T-helper 2 cell treated with Interferon-gamma antibody and Interleukin-4, amounts not matched to agents 5 μg/mL and 100 μg/mL, for 36 hours (primary cell): Measurements from ENCODE around the gene ST6GAL1.
"Not testable (repeated sequence)": the region's sequence is repeated elsewhere in the genome, so short reads cannot be mapped to it uniquely, and the experiment has no call there.

Experiments used
- DNase-seq: peaks from one replicate; pipeline ENCODE4 v3.0.0; 2021; ENCODE audit warnings: low spot score
- H3K27ac Mint-ChIP-seq: one replicate; pipeline ENCODE4 v1.8.0; 2021; ENCODE audit warnings: mild to moderate bottlenecking, mixed read lengths
- H3K27me3 Mint-ChIP-seq: one replicate; pipeline ENCODE4 v1.8.0; 2021; ENCODE audit warnings: low read depth, mixed read lengths
- H3K36me3 Mint-ChIP-seq: one replicate; pipeline ENCODE4 v1.8.0; 2021; ENCODE audit warnings: low read depth, mixed read lengths
- H3K4me1 Mint-ChIP-seq: one replicate; pipeline ENCODE4 v1.8.0; 2021; ENCODE audit warnings: low read depth, mixed read lengths
- H3K4me3 Mint-ChIP-seq: one replicate; pipeline ENCODE4 v1.8.0; 2022; ENCODE audit warnings: mild to moderate bottlenecking, moderate library complexity, mixed read lengths
- H3K9me3 Mint-ChIP-seq: one replicate; pipeline ENCODE4 v1.8.0; 2021; ENCODE audit warnings: mixed read lengths

Gene ST6GAL1

GRCh38 chr3:186992096-186992495, 61.8 kb downstream of the ST6GAL1 start:
- H3K4me3 Mint-ChIP-seq, H3K4me1 Mint-ChIP-seq, DNase-seq, H3K9me3 Mint-ChIP-seq, H3K27me3 Mint-ChIP-seq: not testable (repeated sequence)
- Mint-ChIP-seq H3K36me3 (peaks cover 42% of the 10 kb centered on the region), H3K27ac (peak overlapping the region; percentile 2)

- Mint-ChIP-seq H3K27ac (no peak overlapping the region), H3K27me3 (no peaks in the 10 kb centered on the region), H3K4me3 (no peak overlapping the region), H3K36me3 (peaks cover 41% of the 10 kb centered on the region), H3K4me1 (peaks cover 12% of the 10 kb centered on the region), H3K9me3 (no peaks in the 10 kb centered on the region)
- DNase-seq = no peak
These were observed 63.0 kb downstream of the ST6GAL1 start for GRCh38 chr3:186993210-186993782.

- Mint-ChIP-seq H3K36me3 (peaks cover 37% of the 10 kb centered on the region), H3K27me3 (no peaks in the 10 kb centered on the region), H3K4me3 (no peak overlapping the region)
These were observed 64.0 kb downstream of the ST6GAL1 start for GRCh38 chr3:186994000-186994955.

GRCh38 chr3:186996356-186996755, 66.0 kb downstream of the ST6GAL1 start:
- Mint-ChIP-seq H3K36me3 (peaks cover 33% of the 10 kb centered on the region), H3K27ac (peak overlapping the region; percentile 22), H3K9me3 (no peaks in the 10 kb centered on the region), H3K4me3 (no peak overlapping the region), H3K4me1 (peaks cover 27% of the 10 kb centered on the region), H3K27me3 (no peaks in the 10 kb centered on the region)
- no peak for DNase-seq

More at GRCh38 chr3:186994000-186994955, 64.0 kb downstream of the ST6GAL1 start:
- DNase-seq = no peak
- Mint-ChIP-seq H3K27ac (peak overlapping the region; percentile 44), H3K9me3 (no peaks in the 10 kb centered on the region), H3K4me1 (peaks cover 14% of the 10 kb centered on the region)

GRCh38 chr3:186997061-186997460, 66.7 kb downstream of the ST6GAL1 start:
- Mint-ChIP-seq H3K27ac (no peak overlapping the region), H3K9me3 (no peaks in the 10 kb centered on the region), H3K36me3 (peaks cover 29% of the 10 kb centered on the region), H3K4me1 (peaks cover 29% of the 10 kb centered on the region), H3K27me3 (no peaks in the 10 kb centered on the region), H3K4me3 (no peak overlapping the region)
- no peak for DNase-seq

- Mint-ChIP-seq H3K27ac (no peak overlapping the region), H3K27me3 (no peaks in the 10 kb centered on the region), H3K4me3 (no peak overlapping the region), H3K36me3 (peaks cover 34% of the 10 kb centered on the region), H3K4me1 (peaks cover 33% of the 10 kb centered on the region), H3K9me3 (no peaks in the 10 kb centered on the region)
- DNase-seq = no peak
These were observed 67.2 kb downstream of the ST6GAL1 start for GRCh38 chr3:186997473-186997939.

GRCh38 chr3:186998937-186999368, 68.6 kb downstream of the ST6GAL1 start:
- DNase-seq = no peak
- Mint-ChIP-seq H3K27me3 (no peaks in the 10 kb centered on the region), H3K4me1 (peaks cover 44% of the 10 kb centered on the region), H3K36me3 (peaks cover 40% of the 10 kb centered on the region), H3K27ac (no peak overlapping the region), H3K4me3 (no peak overlapping the region), H3K9me3 (peaks cover 6% of the 10 kb centered on the region)

- Mint-ChIP-seq H3K36me3 (peaks cover 53% of the 10 kb centered on the region), H3K4me1 (peaks cover 57% of the 10 kb centered on the region), H3K27ac (peak overlapping the region; percentile 87), H3K9me3 (peaks cover 19% of the 10 kb centered on the region), H3K27me3 (no peaks in the 10 kb centered on the region), H3K4me3 (peak overlapping the region; percentile 7)
- DNase-seq = peak; percentile 48
These were observed 70.4 kb downstream of the ST6GAL1 start for GRCh38 chr3:187000711-187001151.

GRCh38 chr3:187002915-187003314, 72.6 kb downstream of the ST6GAL1 start:
- Mint-ChIP-seq H3K4me1 (peaks cover 65% of the 10 kb centered on the region), H3K9me3 (peaks cover 20% of the 10 kb centered on the region), H3K36me3 (peaks cover 61% of the 10 kb centered on the region), H3K4me3 (no peak overlapping the region), H3K27ac (no peak overlapping the region), H3K27me3 (no peaks in the 10 kb centered on the region)
- no peak for DNase-seq

- peaks cover 56% of the 10 kb centered on the region for H3K4me1 Mint-ChIP-seq
- H3K27me3 Mint-ChIP-seq = no peaks in the 10 kb centered on the region
- H3K36me3 Mint-ChIP-seq = peaks cover 62% of the 10 kb centered on the region
- peak overlapping the region; percentile 77 for H3K4me3 Mint-ChIP-seq
- H3K9me3 Mint-ChIP-seq = peaks cover 20% of the 10 kb centered on the region
- H3K27ac Mint-ChIP-seq = peak overlapping the region; percentile 91
- peak; percentile 21 for DNase-seq
These were observed 75.6 kb downstream of the ST6GAL1 start for GRCh38 chr3:187005827-187006481.

GRCh38 chr3:187006864-187007630, 76.7 kb downstream of the ST6GAL1 start:
- Mint-ChIP-seq H3K4me1 (peaks cover 59% of the 10 kb centered on the region), H3K36me3 (peaks cover 62% of the 10 kb centered on the region), H3K9me3 (peaks cover 20% of the 10 kb centered on the region), H3K27me3 (no peaks in the 10 kb centered on the region), H3K27ac (peak overlapping the region; percentile 86), H3K4me3 (peak overlapping the region; percentile 58)
- peak; percentile 22 for DNase-seq

- H3K9me3 Mint-ChIP-seq, H3K27me3 Mint-ChIP-seq, H3K4me3 Mint-ChIP-seq, DNase-seq, H3K27ac Mint-ChIP-seq: not testable (repeated sequence)
- Mint-ChIP-seq H3K36me3 (peaks cover 57% of the 10 kb centered on the region), H3K4me1 (peaks cover 53% of the 10 kb centered on the region)
These were observed 80.1 kb downstream of the ST6GAL1 start for GRCh38 chr3:187010382-187010781.

- peak overlapping the region; percentile 55 for H3K27ac Mint-ChIP-seq
- DNase-seq = no peak
- no peaks in the 10 kb centered on the region for H3K27me3 Mint-ChIP-seq
- peaks cover 58% of the 10 kb centered on the region for H3K36me3 Mint-ChIP-seq
- peak overlapping the region; percentile 60 for H3K4me3 Mint-ChIP-seq
- H3K9me3 Mint-ChIP-seq = no peaks in the 10 kb centered on the region
- peaks cover 50% of the 10 kb centered on the region for H3K4me1 Mint-ChIP-seq
These were observed 81.6 kb downstream of the ST6GAL1 start for GRCh38 chr3:187011915-187012314.
